ENCODE results near the gene ABCC4.

DNA sequence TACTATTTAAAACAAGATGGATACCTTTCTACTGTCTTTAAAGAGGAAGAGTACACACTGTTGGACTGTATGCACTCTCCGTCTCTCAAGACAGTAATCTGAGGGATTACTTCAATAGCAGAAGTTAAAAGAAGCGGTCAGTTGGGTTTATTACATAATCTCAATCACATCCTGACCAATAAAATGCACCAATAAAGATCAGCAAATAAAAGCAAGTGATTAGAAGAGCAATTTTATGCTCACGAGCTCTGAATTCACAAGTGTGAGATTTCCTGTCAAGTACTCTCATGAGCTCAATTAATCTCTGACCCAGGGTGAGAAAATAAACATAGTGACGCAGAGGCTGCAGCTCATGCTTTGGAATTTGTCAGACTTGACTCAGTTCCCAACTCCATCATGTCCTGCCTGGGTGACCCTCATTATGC, 12.2 kb downstream of the ABCC4 start:
- TF ChIP-seq, protein P1, sequence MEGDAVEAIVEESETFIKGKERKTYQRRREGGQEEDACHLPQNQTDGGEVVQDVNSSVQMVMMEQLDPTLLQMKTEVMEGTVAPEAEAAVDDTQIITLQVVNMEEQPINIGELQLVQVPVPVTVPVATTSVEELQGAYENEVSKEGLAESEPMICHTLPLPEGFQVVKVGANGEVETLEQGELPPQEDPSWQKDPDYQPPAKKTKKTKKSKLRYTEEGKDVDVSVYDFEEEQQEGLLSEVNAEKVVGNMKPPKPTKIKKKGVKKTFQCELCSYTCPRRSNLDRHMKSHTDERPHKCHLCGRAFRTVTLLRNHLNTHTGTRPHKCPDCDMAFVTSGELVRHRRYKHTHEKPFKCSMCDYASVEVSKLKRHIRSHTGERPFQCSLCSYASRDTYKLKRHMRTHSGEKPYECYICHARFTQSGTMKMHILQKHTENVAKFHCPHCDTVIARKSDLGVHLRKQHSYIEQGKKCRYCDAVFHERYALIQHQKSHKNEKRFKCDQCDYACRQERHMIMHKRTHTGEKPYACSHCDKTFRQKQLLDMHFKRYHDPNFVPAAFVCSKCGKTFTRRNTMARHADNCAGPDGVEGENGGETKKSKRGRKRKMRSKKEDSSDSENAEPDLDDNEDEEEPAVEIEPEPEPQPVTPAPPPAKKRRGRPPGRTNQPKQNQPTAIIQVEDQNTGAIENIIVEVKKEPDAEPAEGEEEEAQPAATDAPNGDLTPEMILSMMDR (IDR thresholded peaks at IDR 0.05), result no peak
- no peak for TF ChIP-seq EZH2 (IDR thresholded peaks at IDR 0.05; ENCODE audit: borderline replicate concordance, insufficient read depth, low read depth, low read length, poor library complexity, severe bottlenecking)
